Brain pericyte (primary cell): ENCODE results near the gene ZNF493.
A peak's percentile ranks its signal among the peaks of the same experiment; 100 is the strongest.

Experiments
- DNase-seq: peaks from one replicate; pipeline ENCODE4 v3.0.0-alpha.2; 2012; ENCODE audit warnings: low read depth, low spot score

ZNF493 gene

GRCh38 chr19:21462540-21462939, 65.6 kb downstream of the ZNF493 start:
- no peak for DNase-seq

GRCh38 chr19:21463449-21464105, 66.6 kb downstream of the ZNF493 start:
- no peak for DNase-seq

GRCh38 chr19:21466627-21467026, 69.7 kb downstream of the ZNF493 start:
- no peak for DNase-seq

GRCh38 chr19:21468791-21469190, 71.9 kb downstream of the ZNF493 start:
- DNase-seq = no peak

GRCh38 chr19:21472507-21472906, 75.6 kb downstream of the ZNF493 start:
- no peak for DNase-seq

GRCh38 chr19:21474671-21475181, 77.8 kb downstream of the ZNF493 start:
- DNase-seq = peak; percentile 13
